GM18505 (cell line): ENCODE results near the gene JPH2.

Experiments
- ATAC-seq: cut with Tn5 transposase; IDR thresholded peaks from one replicate; pipeline ENCODE4 v1.9.1; 2021; ENCODE audit not compliant: unreplicated experiment
- POLR2A ChIP-seq: IDR thresholded peaks from 4 replicates; pipeline ENCODE4 v1.6.1; 2011; ENCODE audit warnings: borderline replicate concordance; ENCODE audit not compliant: insufficient read depth, insufficient read length; ENCODE audit errors: extremely low read depth

JPH2 gene

GRCh38 chr20:44097521-44098255 is 89.3 kb downstream of the JPH2 start:
- ATAC-seq: no peak
- TF ChIP-seq POLR2A: no peak

GRCh38 chr20:44095831-44096230 is 91.2 kb downstream of the JPH2 start:
- no peak for ATAC-seq
- TF ChIP-seq POLR2A: no peak

DNA sequence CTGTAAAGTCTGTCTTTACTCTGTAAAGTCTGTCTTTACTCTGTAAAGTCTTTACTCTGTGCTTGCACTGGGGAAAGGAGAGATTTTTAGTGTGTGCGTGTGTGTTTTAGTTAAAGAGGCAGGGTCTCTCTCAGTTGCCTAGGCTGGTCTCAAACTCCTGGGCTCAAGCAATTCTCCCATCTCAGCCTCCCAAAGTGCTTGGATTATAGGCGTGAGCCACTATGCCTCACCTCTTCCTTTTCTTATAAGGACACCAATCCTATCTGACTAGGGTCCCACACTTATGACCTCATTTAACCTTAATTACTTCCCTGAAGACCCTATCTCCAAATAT is 93.8 kb downstream of the JPH2 start:
- no peak for TF ChIP-seq POLR2A
- ATAC-seq: no peak

DNA sequence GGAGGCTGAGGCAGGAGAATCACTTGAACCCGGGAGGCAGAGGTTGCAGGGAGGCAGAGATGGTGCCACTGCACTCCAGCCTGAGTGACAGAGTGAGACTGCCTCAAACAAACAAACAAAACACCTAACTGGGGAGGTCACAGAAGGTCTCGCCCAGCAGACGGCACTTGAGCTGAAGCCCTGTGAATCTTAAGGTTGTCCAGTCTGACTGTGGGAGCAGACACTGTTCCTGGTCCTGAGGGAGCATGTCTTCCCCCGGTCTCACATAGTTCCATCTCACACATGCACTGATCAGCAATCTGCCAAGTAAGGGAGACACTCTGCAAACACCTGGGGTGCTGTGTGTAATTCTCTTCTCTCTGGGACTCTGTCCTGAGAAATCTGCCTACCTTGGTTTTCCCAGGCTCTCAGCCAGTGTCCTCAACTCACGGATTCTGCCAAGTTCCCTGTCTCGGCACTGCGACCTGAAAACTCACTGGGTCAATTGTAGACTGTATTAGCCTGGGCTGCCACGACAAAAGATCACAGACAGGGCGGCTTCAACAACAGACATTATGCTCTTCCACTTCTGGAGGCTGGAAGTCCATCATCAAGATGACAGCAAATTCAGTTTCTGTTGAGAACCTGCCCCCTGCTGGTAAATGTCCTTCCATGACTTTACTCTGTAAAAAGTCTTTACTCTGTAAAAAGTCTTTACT is 94.3 kb downstream of the JPH2 start:
- no peak for ATAC-seq
- no peak for TF ChIP-seq POLR2A

GRCh38 chr20:44091026-44091425 is 96.0 kb downstream of the JPH2 start:
- ATAC-seq: no peak
- no peak for TF ChIP-seq POLR2A

DNA sequence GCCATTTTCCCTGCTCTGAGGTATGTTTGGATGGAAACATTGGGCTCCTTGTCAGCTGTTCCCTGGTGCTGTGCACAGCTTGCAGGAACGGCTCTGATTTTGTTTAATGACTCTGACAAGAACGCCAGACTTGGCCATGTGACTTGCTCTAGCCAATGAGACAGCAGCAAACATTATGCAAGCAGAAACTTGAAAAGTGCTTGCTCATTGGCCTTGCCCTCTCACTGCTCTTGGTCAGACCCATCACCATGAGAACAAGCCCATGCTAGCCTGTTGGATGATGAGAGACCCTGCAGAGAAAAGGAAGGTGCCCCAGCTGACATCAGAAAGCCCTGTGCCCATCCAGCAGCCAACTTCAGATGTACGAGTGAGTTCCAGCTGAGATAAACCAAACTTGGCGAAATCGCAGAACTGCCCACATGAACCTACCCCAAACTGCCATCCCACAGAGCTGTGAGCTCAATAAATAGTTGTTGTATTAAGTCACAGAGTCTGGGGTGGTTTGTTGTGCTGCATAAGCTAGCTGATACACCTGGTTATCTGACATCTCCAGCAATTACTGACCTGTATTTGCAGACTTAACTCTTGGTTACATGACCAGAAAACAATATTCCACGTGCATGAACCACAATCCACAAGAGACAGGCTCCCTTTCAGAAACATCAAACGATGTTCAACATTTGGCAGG is 96.9 kb downstream of the JPH2 start:
- no peak for ATAC-seq

GRCh38 chr20:44087857-44088120 is 99.2 kb downstream of the JPH2 start:
- TF ChIP-seq POLR2A: no peak
- no peak for ATAC-seq

More for the DNA sequence above, 96.9 kb downstream of the JPH2 start:
- no peak for TF ChIP-seq POLR2A

GRCh38 chr20:44087051-44087856 is 99.7 kb downstream of the JPH2 start:
- no peak for TF ChIP-seq POLR2A
- no peak for ATAC-seq

DNA sequence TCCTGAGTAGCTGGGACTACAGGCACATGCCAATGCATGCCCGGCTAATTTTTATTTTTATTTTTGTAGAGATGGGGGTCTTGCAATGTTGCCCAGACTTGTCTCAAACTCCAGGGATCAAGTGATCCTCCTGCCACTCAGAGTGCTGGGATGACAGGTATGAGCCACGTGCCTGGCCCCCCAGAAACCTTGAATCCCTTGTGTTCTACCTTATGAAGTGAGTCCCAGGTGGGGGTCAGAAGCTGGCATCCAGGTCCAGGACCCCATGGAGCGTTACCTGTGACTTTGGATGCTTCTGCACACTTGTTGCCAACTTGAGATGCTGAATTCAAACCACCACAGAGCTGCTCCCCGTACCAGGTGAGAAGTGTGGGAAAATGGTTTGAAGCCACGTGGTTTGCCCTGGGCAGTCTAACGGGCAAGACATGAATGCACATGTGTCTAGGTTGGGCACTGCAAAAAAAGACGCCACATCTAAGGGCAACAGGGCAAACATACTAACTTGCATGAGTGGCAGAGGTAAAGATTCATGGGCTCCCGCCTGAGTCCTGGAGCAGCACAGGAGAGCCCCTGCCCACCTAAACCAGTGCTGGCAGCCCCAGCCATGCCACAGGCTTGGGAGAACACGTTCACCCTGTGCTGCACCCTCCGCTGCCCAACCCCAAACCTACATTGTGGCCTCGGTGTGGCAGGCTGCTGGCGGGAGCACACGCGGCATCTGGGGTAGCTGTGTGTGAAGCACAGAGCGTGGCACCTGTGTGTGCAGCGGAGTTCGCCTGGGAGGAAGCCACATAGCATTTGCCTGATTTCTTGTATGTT is 101.2 kb downstream of the JPH2 start:
- no peak for ATAC-seq
- no peak for TF ChIP-seq POLR2A

- TF ChIP-seq POLR2A: no peak
- no peak for ATAC-seq
Observed at GRCh38 chr20:44084891-44085290, 102.1 kb downstream of the JPH2 start.

DNA sequence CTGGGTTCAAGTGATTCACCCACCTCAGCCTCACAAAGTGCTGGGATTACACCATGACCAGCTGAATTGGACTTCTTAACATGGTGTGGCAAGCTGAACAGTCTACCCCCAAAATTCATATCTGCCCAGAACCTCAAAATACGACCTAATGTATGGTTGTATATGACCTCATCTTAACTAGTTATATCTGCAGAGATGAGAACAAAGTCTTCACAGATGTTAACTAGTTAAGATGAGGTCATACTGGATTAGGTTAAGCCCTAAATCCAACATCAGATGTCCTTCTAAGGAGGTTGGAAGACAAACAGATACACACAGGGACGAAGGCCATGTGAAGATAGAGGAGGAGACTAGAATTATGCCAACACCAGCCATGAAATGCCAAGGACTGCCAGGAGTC is 102.5 kb downstream of the JPH2 start:
- no peak for ATAC-seq
- no peak for TF ChIP-seq POLR2A

DNA sequence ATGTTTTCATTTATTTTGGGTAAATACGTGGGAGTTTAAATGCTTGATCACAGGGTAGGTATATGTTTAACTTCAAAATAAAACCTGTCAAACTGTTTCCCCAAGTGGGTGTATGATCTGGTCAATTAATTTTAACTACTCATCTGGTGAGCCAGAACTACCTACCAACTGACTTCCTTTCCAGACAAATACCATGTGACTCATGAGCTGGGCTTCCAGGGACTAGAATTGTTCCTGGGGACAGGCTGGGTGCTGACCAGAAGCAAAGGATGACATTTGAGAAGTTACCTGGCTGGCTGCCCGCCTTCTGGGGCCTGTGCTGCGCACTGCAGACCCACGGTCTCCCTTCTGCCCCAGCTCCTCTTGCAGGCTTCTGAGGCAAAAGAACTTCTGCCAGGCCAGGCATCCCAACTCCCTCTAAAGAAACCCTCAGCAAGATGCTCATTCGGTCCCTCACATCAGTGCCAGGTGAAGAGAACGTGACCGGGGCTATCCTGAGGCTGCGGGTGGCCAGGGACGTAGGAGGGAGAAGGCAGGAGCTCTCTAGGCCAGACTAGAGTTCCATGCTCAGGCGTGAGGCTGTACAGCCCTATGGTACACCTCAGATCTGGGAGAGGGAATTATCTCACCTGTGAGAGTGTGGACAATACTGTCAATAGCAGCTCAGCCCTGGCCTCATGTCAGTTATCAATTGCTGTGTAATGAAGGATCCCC is 103.6 kb downstream of the JPH2 start:
- no peak for ATAC-seq
- no peak for TF ChIP-seq POLR2A
